Prostate gland (tissue), 2 donors: ENCODE measurements around the gene STT3A. TPM values are rescaled to one million over a fixed set of nuclear protein-coding genes. Genes with fewer than 3 reads are reported as not detected.

Experiments
- DNase-seq: peaks from one replicate; pipeline ENCODE4 v3.0.0-alpha.2; 2019; ENCODE audit warnings: low spot score
- H3K27ac ChIP-seq, 2 donors: fragments of 200-600 bp; sonication (generic); 2 replicates each; pipeline ENCODE4 v1.5.1; 2017 to 2019
- H3K27me3 ChIP-seq: fragments of 200-600 bp; sonication (generic); replicated peaks from 2 replicates; pipeline ENCODE4 v1.5.1; 2019; ENCODE audit not compliant: insufficient read depth
- H3K36me3 ChIP-seq, 2 donors: fragments of 200-600 bp; sonication (generic); 1 replicate in 1 of 2; 2 replicates in 1 of 2; pipeline versions ENCODE4 v1.5.1 to v1.8.1; 2017 to 2019
- H3K4me1 ChIP-seq: fragments of 200-600 bp; sonication (generic); replicated peaks from 2 replicates; pipeline ENCODE4 v1.5.1; 2019
- H3K4me3 ChIP-seq, 2 donors: fragments of 200-600 bp; sonication (generic); 2 replicates each; pipeline ENCODE4 v1.5.1; 2017 to 2019
- H3K9me3 ChIP-seq: fragments of 200-600 bp; sonication (generic); 2 replicates; pipeline ENCODE4 v1.5.1; 2017
- POLR2A ChIP-seq: fragments of 450-650 bp; IDR thresholded peaks from one replicate; pipeline ENCODE4 v1.6.1; 2016; ENCODE audit warnings: antibody characterized with exemption, mild to moderate bottlenecking
- POLR2AphosphoS5 ChIP-seq: sonication (generic); formaldehyde crosslinking; IDR thresholded peaks from one replicate; pipeline ENCODE4 v1.6.1; 2017; ENCODE audit warnings: antibody characterized with exemption
- WGBS: methylation state at CpG from one replicate; pipeline ENCODE4 v1.1.5; 2018; 5-methylcytosine and 5-hydroxymethylcytosine counted together
- intact Hi-C: fragments of 100-400 bp; cut with DNase I; formaldehyde crosslinking; loops from one replicate; pipeline ENCODE4 v1.14.2; 2022
- small RNA-seq, 2 donors: library from RNA; depleted of rRNA; stranded (forward); fragments of <200 nt; gene quantifications; one replicate each; pipeline ENCODE3, GENCODE V24; 2016
- total RNA-seq, 2 donors: library from RNA; depleted of rRNA; stranded (reverse); fragments of >200 nt; gene quantifications; one replicate each; pipeline ENCODE4 v1.1.0, GENCODE V29; 2016
- TF ChIP-seq, protein P1 (sequence below), 4 experiments: fragments of 200-600 bp in 2 of 4; fragments of 450-650 bp in 2 of 4; sonication (generic) in 2 of 4; IDR thresholded peaks; 1 replicate in 3 of 4; 2 replicates in 1 of 4; pipeline ENCODE4 v1.5.1; 2016 to 2019; ENCODE audit warnings: antibody characterized with exemption in 4 of 4, mild to moderate bottlenecking in 2 of 4, moderate library complexity in 2 of 4

The STT3A gene
- total RNA-seq, 2 donors from 2014 or later = 90.1 to 124 TPM

DNA sequence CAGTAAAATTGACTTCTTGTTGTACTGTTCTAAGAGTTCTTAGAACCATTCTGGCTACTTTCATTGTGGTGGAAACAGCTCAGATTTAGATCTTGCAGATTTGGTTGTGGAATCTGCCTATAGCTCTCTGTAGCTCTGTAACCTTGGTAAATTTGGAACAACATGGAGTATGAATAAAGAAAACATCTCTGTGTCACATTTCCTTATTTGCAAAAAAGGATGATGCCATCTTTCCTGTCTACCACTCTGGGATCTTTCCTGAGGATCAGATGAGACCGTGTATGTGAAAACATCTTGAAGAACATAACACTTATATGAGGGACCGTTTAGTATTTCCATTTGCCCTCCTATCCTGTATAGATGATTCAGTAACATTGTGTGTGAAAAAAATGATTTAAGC lies 78.9 kb downstream of the STT3A start:
- no peaks in the 10 kb centered on the region for H3K9me3 ChIP-seq
- no peak overlapping the region for H3K27ac ChIP-seq
- no peaks in the 10 kb centered on the region for H3K27me3 ChIP-seq
- no peaks in the 10 kb centered on the region for H3K4me1 ChIP-seq
- 97% methylated on average over 2 of the region's 2 CpGs for WGBS
- H3K36me3 ChIP-seq = no peaks in the 10 kb centered on the region
- intact Hi-C loops = no loop called here
- DNase-seq = no peak
- TF ChIP-seq, protein P1, sequence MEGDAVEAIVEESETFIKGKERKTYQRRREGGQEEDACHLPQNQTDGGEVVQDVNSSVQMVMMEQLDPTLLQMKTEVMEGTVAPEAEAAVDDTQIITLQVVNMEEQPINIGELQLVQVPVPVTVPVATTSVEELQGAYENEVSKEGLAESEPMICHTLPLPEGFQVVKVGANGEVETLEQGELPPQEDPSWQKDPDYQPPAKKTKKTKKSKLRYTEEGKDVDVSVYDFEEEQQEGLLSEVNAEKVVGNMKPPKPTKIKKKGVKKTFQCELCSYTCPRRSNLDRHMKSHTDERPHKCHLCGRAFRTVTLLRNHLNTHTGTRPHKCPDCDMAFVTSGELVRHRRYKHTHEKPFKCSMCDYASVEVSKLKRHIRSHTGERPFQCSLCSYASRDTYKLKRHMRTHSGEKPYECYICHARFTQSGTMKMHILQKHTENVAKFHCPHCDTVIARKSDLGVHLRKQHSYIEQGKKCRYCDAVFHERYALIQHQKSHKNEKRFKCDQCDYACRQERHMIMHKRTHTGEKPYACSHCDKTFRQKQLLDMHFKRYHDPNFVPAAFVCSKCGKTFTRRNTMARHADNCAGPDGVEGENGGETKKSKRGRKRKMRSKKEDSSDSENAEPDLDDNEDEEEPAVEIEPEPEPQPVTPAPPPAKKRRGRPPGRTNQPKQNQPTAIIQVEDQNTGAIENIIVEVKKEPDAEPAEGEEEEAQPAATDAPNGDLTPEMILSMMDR (IDR thresholded peaks at IDR 0.05) = no peak
- TF ChIP-seq POLR2A (no peak), POLR2AphosphoS5 (no peak)
- H3K4me3 ChIP-seq = no peak overlapping the region

Small RNA genes lying within 50 kb of the gene (small RNA-seq; reads per million reads assigned to genes)
- gene RNU2-35P (0 reads per million in 2 donors), gene RNU6-1156P (0 reads per million in 2 donors)

Other genes with a start within 250 kb of the STT3A start
- 10 to 100 TPM in 1 of 2 donors, 1 to 10 TPM in 1; 7.8 to 33.9 TPM for gene FEZ1, start 96.6 kb upstream of the STT3A start, total RNA-seq
- 100 to 1,000 TPM in 1 of 2 donors, 10 to 100 TPM in 1; 41.4 to 118 TPM for gene EI24, start 23.4 kb upstream of the STT3A start, total RNA-seq
- 10 to 100 TPM in 1 of 2 donors, 1 to 10 TPM in 1; 3.2 to 20.3 TPM for gene CHEK1, start 32.3 kb downstream of the STT3A start, total RNA-seq
- gene ACRV1, start 88.0 kb downstream of the STT3A start, total RNA-seq = 10 to 100 TPM in 1 of 2 donors, not detected in 1; 10.8 TPM
- gene PATE1, start 153.4 kb downstream of the STT3A start, total RNA-seq = 1 to 10 TPM in 1 of 2 donors, not detected in 1; 3.5 TPM
- gene PATE2, start 186.0 kb downstream of the STT3A start, total RNA-seq = not detected
- not detected for gene PATE3, start 195.3 kb downstream of the STT3A start, total RNA-seq
- 1 to 10 TPM in 1 of 2 donors, not detected in 1; 3.1 TPM for gene PATE4, start 240.5 kb downstream of the STT3A start, total RNA-seq